Tibial nerve (tissue), 4 donors: ENCODE data around the gene RFNG.

ENCODE experiments used
- EP300 ChIP-seq, 2 donors: sonication (generic); formaldehyde crosslinking; IDR thresholded peaks; one replicate each; pipeline ENCODE4 v1.6.1; 2017; ENCODE audit warnings: antibody characterized with exemption in 2 of 2, mild to moderate bottlenecking in 1 of 2
- POLR2A ChIP-seq, 2 donors: fragments of 450-650 bp; IDR thresholded peaks; one replicate each; pipeline ENCODE4 v1.6.1; 2017; ENCODE audit warnings: antibody characterized with exemption in 2 of 2, mild to moderate bottlenecking in 2 of 2, moderate library complexity in 2 of 2
- TF ChIP-seq, protein P1 (sequence below), 5 experiments: fragments of 200-600 bp in 3 of 5; fragments of 450-650 bp in 2 of 5; sonication (generic) in 3 of 5; IDR thresholded peaks; one replicate each; pipeline ENCODE4 v1.5.1; 2016 to 2019; ENCODE audit warnings: antibody characterized with exemption in 5 of 5, mild to moderate bottlenecking in 3 of 5, moderate library complexity in 2 of 5

DNA sequence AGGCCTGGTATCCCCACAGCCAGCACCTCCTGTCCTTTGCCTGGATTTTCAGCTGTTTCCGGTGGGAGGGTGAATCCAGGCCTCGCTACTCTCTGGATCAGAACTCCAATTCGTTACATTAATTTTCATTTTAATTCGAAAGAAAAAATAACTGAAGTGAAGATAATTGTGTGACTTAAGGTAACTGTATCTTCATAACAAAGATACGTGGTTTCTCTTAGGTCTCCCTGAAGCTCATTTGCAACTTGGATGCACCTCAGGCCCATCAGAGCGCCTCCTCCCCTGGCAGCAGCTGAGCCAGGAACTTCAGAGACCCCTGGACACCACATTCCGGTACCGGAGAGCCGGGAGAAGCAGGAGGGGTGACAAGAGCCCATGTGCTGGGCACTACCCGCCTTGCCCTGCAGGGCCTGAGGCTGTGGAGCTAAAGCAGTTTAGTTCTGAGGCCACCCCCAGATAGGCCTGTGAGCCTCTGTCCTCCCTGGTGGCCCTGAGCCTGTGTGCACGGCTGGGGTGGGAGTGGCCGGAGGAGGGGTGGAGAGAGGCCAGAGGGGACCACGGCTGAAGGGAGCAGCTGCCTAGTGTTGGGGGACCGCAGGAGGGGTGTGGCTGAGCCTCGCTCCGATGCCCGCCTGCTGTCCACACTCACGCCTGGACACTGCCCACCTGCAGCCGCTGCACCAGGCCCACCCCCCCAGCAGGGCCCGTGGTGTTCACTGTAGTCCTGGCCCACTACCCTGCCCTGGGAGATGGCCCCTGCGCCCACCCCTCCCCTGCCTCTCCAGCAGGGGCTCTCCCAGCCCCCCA, 25.4 kb upstream of the RFNG start:
- TF ChIP-seq, protein P1, sequence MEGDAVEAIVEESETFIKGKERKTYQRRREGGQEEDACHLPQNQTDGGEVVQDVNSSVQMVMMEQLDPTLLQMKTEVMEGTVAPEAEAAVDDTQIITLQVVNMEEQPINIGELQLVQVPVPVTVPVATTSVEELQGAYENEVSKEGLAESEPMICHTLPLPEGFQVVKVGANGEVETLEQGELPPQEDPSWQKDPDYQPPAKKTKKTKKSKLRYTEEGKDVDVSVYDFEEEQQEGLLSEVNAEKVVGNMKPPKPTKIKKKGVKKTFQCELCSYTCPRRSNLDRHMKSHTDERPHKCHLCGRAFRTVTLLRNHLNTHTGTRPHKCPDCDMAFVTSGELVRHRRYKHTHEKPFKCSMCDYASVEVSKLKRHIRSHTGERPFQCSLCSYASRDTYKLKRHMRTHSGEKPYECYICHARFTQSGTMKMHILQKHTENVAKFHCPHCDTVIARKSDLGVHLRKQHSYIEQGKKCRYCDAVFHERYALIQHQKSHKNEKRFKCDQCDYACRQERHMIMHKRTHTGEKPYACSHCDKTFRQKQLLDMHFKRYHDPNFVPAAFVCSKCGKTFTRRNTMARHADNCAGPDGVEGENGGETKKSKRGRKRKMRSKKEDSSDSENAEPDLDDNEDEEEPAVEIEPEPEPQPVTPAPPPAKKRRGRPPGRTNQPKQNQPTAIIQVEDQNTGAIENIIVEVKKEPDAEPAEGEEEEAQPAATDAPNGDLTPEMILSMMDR (IDR thresholded peaks at IDR 0.05), result peak in 1 of 5 experiments; percentile 17
- TF ChIP-seq POLR2A (IDR thresholded peaks at IDR 0.05), result no peak
- no peak for TF ChIP-seq EP300 (IDR thresholded peaks at IDR 0.05)
